Keratinocyte (primary cell): ENCODE measurements around the gene BRIP1. TPM values are rescaled to one million over a fixed set of nuclear protein-coding genes. Genes with fewer than 3 reads are reported as not detected.

Source experiments
- DNase-seq: peaks from one replicate; pipeline ENCODE4 v3.0.0-alpha.2; 2011; ENCODE audit warnings: low read depth, missing footprints, low spot score
- FAIRE-seq: peaks from 2 replicates; lab custom pipeline; 2011; peaks lifted over from hg19 to GRCh38; lab: Jason Lieb, UNC
- H2AFZ ChIP-seq: 2 replicates; pipeline ENCODE4 v1.6.0; 2012; ENCODE audit warnings: low read length, control low read depth, inconsistent platforms; ENCODE audit not compliant: control insufficient read depth
- H3K27ac ChIP-seq: 2 replicates; pipeline ENCODE4 v1.5.1; 2011; ENCODE audit warnings: low read length; ENCODE audit not compliant: control insufficient read depth, insufficient read depth
- H3K27me3 ChIP-seq: 3 replicates; pipeline ENCODE4 v1.6.0; 2011; ENCODE audit warnings: low read length; ENCODE audit not compliant: control insufficient read depth, insufficient read depth; ENCODE audit errors: extremely low read depth
- H3K36me3 ChIP-seq, 2 experiments: 2 replicates in 1 of 2; 3 replicates in 1 of 2; pipeline ENCODE4 v1.5.1; 2011; ENCODE audit warnings: low read length in 2 of 2, mild to moderate bottlenecking in 1 of 2; ENCODE audit not compliant: control insufficient read depth in 2 of 2, insufficient read depth in 2 of 2; ENCODE audit errors: extremely low read depth in 1 of 2
- H3K4me1 ChIP-seq: 3 replicates; pipeline ENCODE4 v1.5.1; 2011; ENCODE audit warnings: low read length; ENCODE audit not compliant: control insufficient read depth, insufficient read depth; ENCODE audit errors: extremely low read depth
- H3K4me2 ChIP-seq: 3 replicates; pipeline ENCODE4 v1.6.0; 2011; ENCODE audit warnings: low read depth, low read length; ENCODE audit not compliant: control insufficient read depth, insufficient read depth; ENCODE audit errors: extremely low read depth
- H3K4me3 ChIP-seq, 3 experiments: fragments of 200-600 bp in 1 of 3; sonication (generic) in 1 of 3; 2 replicates in 2 of 3; 3 replicates in 1 of 3; pipeline ENCODE4 v1.5.1; 2011 to 2016; ENCODE audit warnings: low read length in 3 of 3, mild to moderate bottlenecking in 3 of 3, control low read depth in 2 of 3, inconsistent platforms in 1 of 3, low read depth in 1 of 3, mixed read lengths in 1 of 3, mixed run types in 1 of 3, moderate library complexity in 1 of 3; ENCODE audit not compliant: control insufficient read depth in 2 of 3, insufficient read depth in 2 of 3; ENCODE audit errors: extremely low read depth in 1 of 3
- H3K79me2 ChIP-seq: 2 replicates; pipeline ENCODE4 v1.6.0; 2012; ENCODE audit warnings: low read length; ENCODE audit not compliant: control insufficient read depth, insufficient read depth
- H3K9ac ChIP-seq: 3 replicates; pipeline ENCODE4 v1.6.0; 2011; ENCODE audit warnings: low read length; ENCODE audit not compliant: control insufficient read depth, insufficient read depth; ENCODE audit errors: extremely low read depth
- H3K9me1 ChIP-seq: 3 replicates; pipeline ENCODE4 v1.6.0; 2011; ENCODE audit warnings: low read length; ENCODE audit not compliant: control insufficient read depth, insufficient read depth; ENCODE audit errors: extremely low read depth
- H3K9me3 ChIP-seq: 2 replicates; pipeline ENCODE4 v1.5.1; 2012; ENCODE audit warnings: low read depth, low read length; ENCODE audit not compliant: control insufficient read depth
- H4K20me1 ChIP-seq: 3 replicates; pipeline ENCODE4 v1.6.0; 2011; ENCODE audit warnings: low read length; ENCODE audit not compliant: control insufficient read depth, insufficient read depth; ENCODE audit errors: extremely low read depth
- EZH2 ChIP-seq: IDR thresholded peaks from one replicate; pipeline ENCODE4 v1.6.1; 2012; ENCODE audit warnings: inconsistent platforms, mild to moderate bottlenecking, low read length, moderate library complexity
- dilution Hi-C: fragments of 300-500 bp; cut with MboI; formaldehyde crosslinking; loops from one replicate; pipeline ENCODE4 v1.7.0; 2020; ENCODE audit warnings: low sequenced_read_pairs; ENCODE audit not compliant: extremely low pct_ligation_motif_present
- polyA plus RNA-seq, 5 experiments: library from polyadenylated mRNA; depleted of rRNA in 3 of 5; stranded (reverse) in 3 of 5; stranded (forward) in 1 of 5; unstranded in 1 of 5; fragments of >200 nt; gene quantifications; 1 replicate in 1 of 5; 2 replicates in 3 of 5; 3 replicates in 1 of 5; pipeline versions ENCODE4 v1.2.1 to v1.2.3, GENCODE V29; 2011 to 2012; ENCODE audit warnings: missing spikeins in 2 of 5, low read depth in 1 of 5, low replicate concordance in 1 of 5
- TF ChIP-seq, protein P1 (sequence below), 3 experiments: IDR thresholded peaks in 1 of 3; conservative IDR thresholded peaks in 1 of 3; optimal IDR thresholded peaks in 1 of 3; 2 replicates in 2 of 3; 3 replicates in 1 of 3; pipeline versions ENCODE3 to v1.5.1; 2011; ENCODE audit warnings: low read length in 3 of 3, mild to moderate bottlenecking in 3 of 3, moderate library complexity in 2 of 3, control low read depth in 1 of 3, inconsistent platforms in 1 of 3; ENCODE audit not compliant: insufficient read depth in 2 of 3; ENCODE audit errors: extremely low read depth in 1 of 3

The BRIP1 gene
- polyA plus RNA-seq, 1 donor (not counting 4 experiments of a cell fraction or from before 2014, with no cell fraction given) = 4.0 TPM

DNA sequence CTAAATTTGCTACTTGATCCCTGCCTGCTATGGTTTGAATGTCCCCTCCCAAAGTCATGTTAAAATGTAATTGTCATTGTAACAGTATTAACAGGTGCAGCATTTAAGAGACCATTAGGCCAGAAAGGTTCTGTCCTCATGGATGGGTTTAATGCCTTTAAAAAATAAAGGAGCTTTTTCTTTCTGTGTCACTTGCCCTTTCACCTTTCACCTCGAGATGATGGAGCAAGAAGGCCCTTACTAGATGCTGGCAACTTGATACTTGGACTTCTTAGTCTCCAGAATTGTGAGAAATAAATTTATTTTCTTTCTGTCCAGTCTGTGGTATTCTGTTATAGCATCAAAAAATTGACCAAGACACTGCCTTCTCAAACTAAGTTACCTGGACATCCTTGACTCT is 98.5 kb downstream of the BRIP1 start:
- peaks cover 10% of the 10 kb centered on the region for H3K4me1 ChIP-seq
- H3K9ac ChIP-seq = no peak overlapping the region
- FAIRE-seq = no peak
- DNase-seq = no peak
- no peaks in the 10 kb centered on the region for H3K27me3 ChIP-seq
- no peak overlapping the region for H3K4me2 ChIP-seq
- H3K36me3 ChIP-seq = no peaks in the 10 kb centered on the region
- H2AFZ ChIP-seq = no peak overlapping the region
- H4K20me1 ChIP-seq = no peaks in the 10 kb centered on the region
- dilution Hi-C loops = no loop called here
- H3K4me3 ChIP-seq = no peak overlapping the region
- TF ChIP-seq, protein P1, sequence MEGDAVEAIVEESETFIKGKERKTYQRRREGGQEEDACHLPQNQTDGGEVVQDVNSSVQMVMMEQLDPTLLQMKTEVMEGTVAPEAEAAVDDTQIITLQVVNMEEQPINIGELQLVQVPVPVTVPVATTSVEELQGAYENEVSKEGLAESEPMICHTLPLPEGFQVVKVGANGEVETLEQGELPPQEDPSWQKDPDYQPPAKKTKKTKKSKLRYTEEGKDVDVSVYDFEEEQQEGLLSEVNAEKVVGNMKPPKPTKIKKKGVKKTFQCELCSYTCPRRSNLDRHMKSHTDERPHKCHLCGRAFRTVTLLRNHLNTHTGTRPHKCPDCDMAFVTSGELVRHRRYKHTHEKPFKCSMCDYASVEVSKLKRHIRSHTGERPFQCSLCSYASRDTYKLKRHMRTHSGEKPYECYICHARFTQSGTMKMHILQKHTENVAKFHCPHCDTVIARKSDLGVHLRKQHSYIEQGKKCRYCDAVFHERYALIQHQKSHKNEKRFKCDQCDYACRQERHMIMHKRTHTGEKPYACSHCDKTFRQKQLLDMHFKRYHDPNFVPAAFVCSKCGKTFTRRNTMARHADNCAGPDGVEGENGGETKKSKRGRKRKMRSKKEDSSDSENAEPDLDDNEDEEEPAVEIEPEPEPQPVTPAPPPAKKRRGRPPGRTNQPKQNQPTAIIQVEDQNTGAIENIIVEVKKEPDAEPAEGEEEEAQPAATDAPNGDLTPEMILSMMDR (optimal IDR thresholded peaks at IDR 0.05 in 1 of 3, IDR thresholded peaks at IDR 0.05 in 1 of 3, conservative IDR thresholded peaks at IDR 0.05 in 1 of 3; ENCODE audit: extremely low read depth in 1 of 3, insufficient read depth in 2 of 3, low read length in 3 of 3) = no peak
- no peak for TF ChIP-seq EZH2
- no peaks in the 10 kb centered on the region for H3K9me1 ChIP-seq
- H3K79me2 ChIP-seq = no peaks in the 10 kb centered on the region
- H3K9me3 ChIP-seq = no peaks in the 10 kb centered on the region
- no peak overlapping the region for H3K27ac ChIP-seq

DNA sequence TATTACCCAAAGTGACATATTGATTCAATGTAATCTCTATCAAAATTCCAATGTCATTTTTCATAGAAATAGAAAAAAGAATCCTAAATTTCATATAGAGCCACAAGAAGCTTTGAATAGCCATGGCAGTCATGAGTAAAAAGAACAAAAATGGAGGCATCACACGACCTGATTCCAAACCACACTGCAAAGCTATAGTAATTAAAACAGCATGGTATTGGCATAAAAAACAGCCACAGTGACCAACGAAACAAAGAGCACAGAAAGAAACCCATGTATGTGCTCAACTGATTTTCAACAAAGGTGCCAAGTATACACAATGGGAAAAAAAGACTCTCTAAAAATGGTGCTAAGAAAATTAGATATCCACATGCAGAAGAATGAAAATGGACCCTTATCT is 101.5 kb downstream of the BRIP1 start:
- Histone ChIP-seq H4K20me1 (no peaks in the 10 kb centered on the region), H3K4me1 (peaks cover 7% of the 10 kb centered on the region), H3K4me2 (no peak overlapping the region), H3K4me3 (no peak overlapping the region), H2AFZ (no peak overlapping the region), H3K36me3 (no peaks in the 10 kb centered on the region), H3K27ac (no peak overlapping the region), H3K9ac (no peak overlapping the region), H3K27me3 (no peaks in the 10 kb centered on the region), H3K9me3 (no peaks in the 10 kb centered on the region), H3K79me2 (no peaks in the 10 kb centered on the region), H3K9me1 (no peaks in the 10 kb centered on the region)
- DNase-seq = no peak
- TF ChIP-seq, protein P1 (optimal IDR thresholded peaks at IDR 0.05 in 1 of 3, IDR thresholded peaks at IDR 0.05 in 1 of 3, conservative IDR thresholded peaks at IDR 0.05 in 1 of 3; ENCODE audit: extremely low read depth in 1 of 3, insufficient read depth in 2 of 3, low read length in 3 of 3) = no peak
- no peak for TF ChIP-seq EZH2
- dilution Hi-C loops = no loop called here
- no peak for FAIRE-seq
